Chondrocyte (in vitro differentiated cells): Measurements from ENCODE around the gene TMEM91. TPM values are rescaled to one million over a fixed set of nuclear protein-coding genes. Genes with fewer than 3 reads are reported as not detected.

ENCODE experiments used
- DNase-seq: peaks from one replicate; pipeline ENCODE4 v3.0.0; 2021; ENCODE audit warnings: mixed read lengths, low spot score
- H3K27ac Mint-ChIP-seq: one replicate; pipeline ENCODE4 v1.8.0; 2021; ENCODE audit warnings: mild to moderate bottlenecking, moderate library complexity, mixed read lengths; ENCODE audit not compliant: unreplicated experiment
- H3K27me3 Mint-ChIP-seq: 2 replicates; pipeline ENCODE4 v1.8.0; 2021; ENCODE audit warnings: low read depth, mixed read lengths
- H3K36me3 Mint-ChIP-seq: 2 replicates; pipeline ENCODE4 v1.8.0; 2021; ENCODE audit warnings: low read depth, mixed read lengths
- H3K4me1 Mint-ChIP-seq: 2 replicates; pipeline ENCODE4 v1.8.0; 2021; ENCODE audit warnings: low read depth, mild to moderate bottlenecking, mixed read lengths
- H3K4me3 Mint-ChIP-seq: one replicate; pipeline ENCODE4 v1.8.0; 2021; ENCODE audit warnings: mild to moderate bottlenecking, moderate library complexity, mixed read lengths; ENCODE audit not compliant: unreplicated experiment
- H3K9me3 Mint-ChIP-seq: 2 replicates; pipeline ENCODE4 v1.8.0; 2021; ENCODE audit warnings: low read depth, mixed read lengths
- CTCF ChIP-seq: fragments of 200-600 bp; sonication (generic); IDR thresholded peaks from 2 replicates; pipeline ENCODE4 v1.5.0; 2021; ENCODE audit warnings: antibody characterized with exemption, mild to moderate bottlenecking, moderate library complexity
- total RNA-seq: library from RNA; stranded (reverse); gene quantifications from 3 replicates; pipeline ENCODE4 v1.2.1, GENCODE V29; 2021

TMEM91 gene
- total RNA-seq, 1 donor from 2014 or later = 4.8 TPM

GRCh38 chr19:41428481-41428859 lies 52.1 kb downstream of the TMEM91 start:
- no peak overlapping the region for H3K4me3 Mint-ChIP-seq
- H3K9me3 Mint-ChIP-seq = no peaks in the 10 kb centered on the region
- no peak for DNase-seq
- peaks cover 10% of the 10 kb centered on the region for H3K4me1 Mint-ChIP-seq
- H3K27ac Mint-ChIP-seq = no peak overlapping the region
- peaks cover 5% of the 10 kb centered on the region for H3K36me3 Mint-ChIP-seq
- TF ChIP-seq CTCF = no peak
- H3K27me3 Mint-ChIP-seq = no peaks in the 10 kb centered on the region

GRCh38 chr19:41430922-41431321 lies 54.6 kb downstream of the TMEM91 start:
- Mint-ChIP-seq H3K4me3 (no peak overlapping the region), H3K9me3 (no peaks in the 10 kb centered on the region), H3K27ac (no peak overlapping the region), H3K27me3 (no peaks in the 10 kb centered on the region), H3K4me1 (peaks cover 10% of the 10 kb centered on the region), H3K36me3 (peaks cover 5% of the 10 kb centered on the region)
- no peak for DNase-seq
- TF ChIP-seq CTCF = no peak

- H3K4me1 Mint-ChIP-seq = peaks cover 10% of the 10 kb centered on the region
- no peaks in the 10 kb centered on the region for H3K27me3 Mint-ChIP-seq
- peaks cover 3% of the 10 kb centered on the region for H3K36me3 Mint-ChIP-seq
- no peaks in the 10 kb centered on the region for H3K9me3 Mint-ChIP-seq
- TF ChIP-seq CTCF = peak; percentile 66
- peak overlapping the region; percentile 32 for H3K27ac Mint-ChIP-seq
- no peak overlapping the region for H3K4me3 Mint-ChIP-seq
- DNase-seq = no peak
Measured at GRCh38 chr19:41431426-41432386, 55.4 kb downstream of the TMEM91 start.

- no peak for TF ChIP-seq CTCF
- H3K4me3 Mint-ChIP-seq = no peak overlapping the region
- H3K4me1 Mint-ChIP-seq = no peaks in the 10 kb centered on the region
- no peaks in the 10 kb centered on the region for H3K27me3 Mint-ChIP-seq
- no peak for DNase-seq
- H3K9me3 Mint-ChIP-seq = no peaks in the 10 kb centered on the region
- peaks cover 5% of the 10 kb centered on the region for H3K36me3 Mint-ChIP-seq
- no peak overlapping the region for H3K27ac Mint-ChIP-seq
Measured at GRCh38 chr19:41433171-41433570, 56.8 kb downstream of the TMEM91 start.

Other genes with a start within 250 kb of the TMEM91 start
- not detected in 3 replicates for gene CYP2S1, start 183.3 kb upstream of the TMEM91 start, total RNA-seq
- 151 to 218 TPM (median 214 TPM) in 3 replicates for gene AXL, start 157.3 kb upstream of the TMEM91 start, total RNA-seq
- gene HNRNPUL1, start 112.2 kb upstream of the TMEM91 start, total RNA-seq = 158 to 195 TPM (median 161 TPM) in 3 replicates
- gene CCDC97, start 66.4 kb upstream of the TMEM91 start, total RNA-seq = 21.8 to 33.2 TPM (median 25.5 TPM) in 3 replicates
- gene TGFB1, start 22.6 kb upstream of the TMEM91 start, total RNA-seq = 188 to 197 TPM (median 195 TPM) in 3 replicates
- gene B9D2, start 12.4 kb upstream of the TMEM91 start, total RNA-seq = 2.0 to 3.0 TPM (median 2.6 TPM) in 3 replicates
- 5.5 to 7.6 TPM (median 6.2 TPM) in 3 replicates for gene EXOSC5, start 20.8 kb downstream of the TMEM91 start, total RNA-seq
- gene BCKDHA, start 21.3 kb downstream of the TMEM91 start, total RNA-seq = 11.6 to 14.6 TPM (median 14.0 TPM) in 3 replicates
- 0.23 to 0.70 TPM in 2 of 3 replicates, not detected in the other for gene B3GNT8, start 50.8 kb downstream of the TMEM91 start, total RNA-seq
- gene DMAC2, start 63.4 kb downstream of the TMEM91 start, total RNA-seq = 27.9 to 28.0 TPM (median 28.0 TPM) in 3 replicates
- not detected in 3 replicates for gene ERICH4, start 66.6 kb downstream of the TMEM91 start, total RNA-seq
- not detected in 3 replicates for gene CEACAM21, start 199.6 kb downstream of the TMEM91 start, total RNA-seq